ENCODE data around the gene TRMT112. TPM values are rescaled to one million over a fixed set of nuclear protein-coding genes. Genes with fewer than 3 reads are reported as not detected.

Gene TRMT112
- total and polyA plus RNA-seq, 7 donors = 78.1 to 311 (median 125) TPM

- Histone ChIP-seq H3K27me3 (ENCODE audit: insufficient read depth in 3 of 3, low read length in 2 of 3) (no peaks in the 10 kb centered on the region), H3K4me1 (peaks cover 25% of the 10 kb centered on the region), H3K9me3 (no peaks in the 10 kb centered on the region), H3K27ac (peak within 1 kb of the TSS; percentile 93), H3K4me3 (peak within 1 kb of the TSS; percentile 79), H3K36me3 (ENCODE audit: insufficient read depth in 1 of 2, low read depth in 1 of 2) (peaks cover 0 to 19% of the 10 kb centered on the region in 2 donors)
- peak; percentile 95 to 97 for DNase-seq
- intact Hi-C loops (cut with DNase I) = loop anchor here (2.0 kb wide), 2 partner anchors 14 to 58 kb away; no protein-coding TSS in a partner anchor
- ATAC-seq = peak; percentile 87 to 93 (median 91)
- TF ChIP-seq CTCF (IDR thresholded peaks at IDR 0.05) = no peak
- WGBS, 3 donors = 2 to 3% (median 3%) methylated on average over 41 to 44 of the region's 44 CpGs
Measured at GRCh38 chr11:64284048-64284961, 33.1 kb downstream of the TRMT112 start, which contains the start of gene BAD. Gene BAD (minus strand): TSS chr11:64284665. CDS start chr11:64284368, 297 bp downstream.

- peaks cover 25% of the 10 kb centered on the region for H3K4me1 ChIP-seq
- H3K9me3 ChIP-seq = no peaks in the 10 kb centered on the region
- TF ChIP-seq CTCF (IDR thresholded peaks at IDR 0.05) = no peak
- no peak for ATAC-seq
- 90 to 94% (median 92%) methylated on average over 3 of the region's 3 CpGs for WGBS, 3 donors
- no peaks in the 10 kb centered on the region for H3K27me3 ChIP-seq (ENCODE audit: insufficient read depth in 3 of 3, low read length in 2 of 3)
- H3K36me3 ChIP-seq (ENCODE audit: insufficient read depth in 1 of 2, low read depth in 1 of 2) = peaks cover 0 to 31% of the 10 kb centered on the region in 2 donors
- intact Hi-C loops (cut with DNase I) = no loop called here
- H3K4me3 ChIP-seq = peak overlapping the region; percentile 79
- DNase-seq = no peak
- H3K27ac ChIP-seq = no peak overlapping the region
Measured at GRCh38 chr11:64283092-64283491, 34.3 kb downstream of the TRMT112 start.

- no peak for ATAC-seq
- TF ChIP-seq CTCF (IDR thresholded peaks at IDR 0.05) = no peak
- Histone ChIP-seq H3K9me3 (no peaks in the 10 kb centered on the region), H3K4me1 (peaks cover 23% of the 10 kb centered on the region), H3K4me3 (no peak overlapping the region), H3K36me3 (ENCODE audit: insufficient read depth in 1 of 2, low read depth in 1 of 2) (peaks cover 0 to 40% of the 10 kb centered on the region in 2 donors), H3K27me3 (ENCODE audit: insufficient read depth in 3 of 3, low read length in 2 of 3) (no peaks in the 10 kb centered on the region), H3K27ac (no peak overlapping the region)
- intact Hi-C loops (cut with DNase I) = no loop called here
- no peak for DNase-seq
- 94% methylated on average over 22 of the region's 22 CpGs for WGBS, 3 donors
Measured at GRCh38 chr11:64281957-64282770, 35.2 kb downstream of the TRMT112 start.

- Histone ChIP-seq H3K27ac (no peak overlapping the region), H3K27me3 (ENCODE audit: insufficient read depth in 3 of 3, low read length in 2 of 3) (no peaks in the 10 kb centered on the region), H3K4me1 (peaks cover 6% of the 10 kb centered on the region), H3K4me3 (no peak overlapping the region), H3K36me3 (ENCODE audit: insufficient read depth in 1 of 2, low read depth in 1 of 2) (peaks cover 0 to 63% of the 10 kb centered on the region in 2 donors), H3K9me3 (no peaks in the 10 kb centered on the region)
- no peak for DNase-seq
- intact Hi-C loops (cut with DNase I) = no loop called here
- ATAC-seq = no peak
- no peak for TF ChIP-seq CTCF (IDR thresholded peaks at IDR 0.05)
- WGBS, 3 donors = 80 to 85% (median 81%) methylated on average over 8 of the region's 8 CpGs
Measured at GRCh38 chr11:64278576-64279190, 38.7 kb downstream of the TRMT112 start.
